Measurements from ENCODE around the gene LGALS12.

DNA sequence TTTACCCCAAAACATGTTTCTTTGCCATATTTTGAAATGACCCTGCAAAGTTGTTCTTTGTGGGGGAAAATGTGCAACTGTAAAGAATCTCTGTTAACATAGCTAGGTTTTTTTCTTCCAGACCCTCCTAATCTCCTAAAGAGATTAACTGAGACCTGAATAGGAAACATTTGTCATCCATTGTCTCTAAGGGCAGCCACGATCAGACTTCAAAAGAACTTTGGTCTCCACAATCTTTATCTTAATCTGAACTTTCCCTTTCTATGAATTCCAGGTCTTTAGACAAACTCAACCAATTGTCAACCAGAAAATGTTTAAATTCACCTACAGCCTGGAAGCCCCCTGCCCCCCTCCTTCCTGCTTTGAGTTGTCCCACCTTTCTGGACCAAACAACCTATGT lies 4.6 kb upstream of the LGALS12 start:
- TF ChIP-seq EZH2phosphoT487 (IDR thresholded peaks at IDR 0.05; ENCODE audit: borderline replicate concordance, low read length) (no peak), EZH2 (IDR thresholded peaks at IDR 0.05; ENCODE audit: low read length, unreplicated experiment) (no peak)
- TF ChIP-seq, protein P1, sequence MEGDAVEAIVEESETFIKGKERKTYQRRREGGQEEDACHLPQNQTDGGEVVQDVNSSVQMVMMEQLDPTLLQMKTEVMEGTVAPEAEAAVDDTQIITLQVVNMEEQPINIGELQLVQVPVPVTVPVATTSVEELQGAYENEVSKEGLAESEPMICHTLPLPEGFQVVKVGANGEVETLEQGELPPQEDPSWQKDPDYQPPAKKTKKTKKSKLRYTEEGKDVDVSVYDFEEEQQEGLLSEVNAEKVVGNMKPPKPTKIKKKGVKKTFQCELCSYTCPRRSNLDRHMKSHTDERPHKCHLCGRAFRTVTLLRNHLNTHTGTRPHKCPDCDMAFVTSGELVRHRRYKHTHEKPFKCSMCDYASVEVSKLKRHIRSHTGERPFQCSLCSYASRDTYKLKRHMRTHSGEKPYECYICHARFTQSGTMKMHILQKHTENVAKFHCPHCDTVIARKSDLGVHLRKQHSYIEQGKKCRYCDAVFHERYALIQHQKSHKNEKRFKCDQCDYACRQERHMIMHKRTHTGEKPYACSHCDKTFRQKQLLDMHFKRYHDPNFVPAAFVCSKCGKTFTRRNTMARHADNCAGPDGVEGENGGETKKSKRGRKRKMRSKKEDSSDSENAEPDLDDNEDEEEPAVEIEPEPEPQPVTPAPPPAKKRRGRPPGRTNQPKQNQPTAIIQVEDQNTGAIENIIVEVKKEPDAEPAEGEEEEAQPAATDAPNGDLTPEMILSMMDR (conservative IDR thresholded peaks at IDR 0.05; ENCODE audit: low read depth, low read length) = no peak
